ENCODE results near the gene REG3A.

REG3A gene

GRCh38 chr2:79159653-79160052 lies at the start of gene REG3A:
Gene REG3A (minus strand): TSS chr2:79159753. CDS start chr2:79159405, 348 bp downstream.
- no peaks in the 10 kb centered on the region for H3K27me3 ChIP-seq (ENCODE audit: control insufficient read depth, insufficient read depth, low read length)
- no peak within 1 kb of the TSS for H3K4me3 ChIP-seq (ENCODE audit: low read length)
- no peak within 1 kb of the TSS for H3K27ac ChIP-seq (ENCODE audit: low read length)
- H3K4me1 ChIP-seq (ENCODE audit: control insufficient read depth, insufficient read depth, low read length): no peaks in the 10 kb centered on the region
- DNase-seq (ENCODE audit: low read depth, low spot score): no peak
- H3K36me3 ChIP-seq (ENCODE audit: control insufficient read depth, insufficient read depth, low read length): no peaks in the 10 kb centered on the region
- no peaks in the 10 kb centered on the region for H3K9me3 ChIP-seq (ENCODE audit: control insufficient read depth, insufficient read depth, low read length)

- no peak overlapping the region for H3K27ac ChIP-seq (ENCODE audit: low read length)
- H3K27me3 ChIP-seq (ENCODE audit: control insufficient read depth, insufficient read depth, low read length): no peaks in the 10 kb centered on the region
- WGBS (ENCODE audit: insufficient coverage, insufficient read length): no CpG with 5 or more reads among the region's 1 CpG
- H3K9me3 ChIP-seq (ENCODE audit: control insufficient read depth, insufficient read depth, low read length): no peaks in the 10 kb centered on the region
- H3K4me1 ChIP-seq (ENCODE audit: control insufficient read depth, insufficient read depth, low read length): no peaks in the 10 kb centered on the region; the same call in none of the 2 replicates
- H3K36me3 ChIP-seq (ENCODE audit: control insufficient read depth, insufficient read depth, low read length): no peaks in the 10 kb centered on the region
- no peak overlapping the region for H3K4me3 ChIP-seq (ENCODE audit: low read length)
- DNase-seq (ENCODE audit: low read depth, low spot score): no peak
Measured at GRCh38 chr2:79200762-79201161, 41.2 kb upstream of the REG3A start.

DNA sequence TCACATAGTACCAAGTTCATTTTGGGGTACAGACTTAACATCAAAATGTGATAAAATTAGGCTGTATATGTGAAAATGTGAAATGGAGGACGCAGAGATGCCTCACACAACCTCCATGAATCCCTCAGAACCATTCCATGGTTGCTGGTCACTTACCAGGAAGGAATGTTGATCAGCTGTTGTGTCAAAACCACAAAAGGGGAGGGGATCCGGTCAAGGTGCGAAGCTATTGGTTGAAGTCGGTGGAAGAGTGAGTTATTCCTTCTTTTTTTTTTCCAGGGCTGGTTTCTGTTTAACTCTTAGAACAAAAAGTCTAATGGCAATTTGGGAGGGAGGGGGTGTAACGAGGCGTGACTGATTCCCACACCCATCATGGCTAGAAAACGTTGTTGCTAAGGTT lies 32.3 kb upstream of the REG3A start:
- no peaks in the 10 kb centered on the region for H3K4me1 ChIP-seq (ENCODE audit: control insufficient read depth, insufficient read depth, low read length)
- no peak overlapping the region for H3K4me3 ChIP-seq (ENCODE audit: low read length)
- H3K9me3 ChIP-seq (ENCODE audit: control insufficient read depth, insufficient read depth, low read length): no peaks in the 10 kb centered on the region
- no peak for DNase-seq (ENCODE audit: low read depth, low spot score)
- H3K36me3 ChIP-seq (ENCODE audit: control insufficient read depth, insufficient read depth, low read length): no peaks in the 10 kb centered on the region
- H3K27me3 ChIP-seq (ENCODE audit: control insufficient read depth, insufficient read depth, low read length): peaks cover 2% of the 10 kb centered on the region; the same call in 1 of the 2 replicates
- H3K27ac ChIP-seq (ENCODE audit: low read length): no peak overlapping the region
- no CpG with 5 or more reads among the region's 7 CpGs for WGBS (ENCODE audit: insufficient coverage, insufficient read length)

DNA sequence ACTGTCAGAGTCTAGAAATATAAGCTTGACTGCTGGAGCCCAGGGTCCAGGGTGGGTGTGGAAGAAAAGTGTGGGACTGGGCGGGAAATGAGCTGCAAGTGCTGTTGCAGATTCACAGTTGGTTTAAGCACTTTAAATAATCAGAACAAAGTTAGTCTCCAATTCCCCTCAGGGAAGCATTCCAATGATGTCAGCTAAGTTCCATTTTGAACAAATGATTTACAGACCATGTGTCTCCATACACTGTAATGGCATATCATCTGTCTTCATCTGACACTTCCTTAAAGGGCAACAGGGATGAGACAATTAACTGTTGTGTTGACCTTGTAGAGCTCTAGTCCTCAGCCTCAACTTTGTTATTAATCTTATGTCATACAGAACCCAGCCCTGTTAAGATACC lies 31.5 kb upstream of the REG3A start:
- no peak overlapping the region for H3K27ac ChIP-seq (ENCODE audit: low read length)
- no CpG with 5 or more reads among the region's 1 CpG for WGBS (ENCODE audit: insufficient coverage, insufficient read length)
- H3K36me3 ChIP-seq (ENCODE audit: control insufficient read depth, insufficient read depth, low read length): no peaks in the 10 kb centered on the region
- H3K4me3 ChIP-seq (ENCODE audit: low read length): no peak overlapping the region
- no peak for DNase-seq (ENCODE audit: low read depth, low spot score)
- H3K4me1 ChIP-seq (ENCODE audit: control insufficient read depth, insufficient read depth, low read length): no peaks in the 10 kb centered on the region
- peaks cover 2% of the 10 kb centered on the region; the same call in 1 of the 2 replicates for H3K27me3 ChIP-seq (ENCODE audit: control insufficient read depth, insufficient read depth, low read length)
- no peaks in the 10 kb centered on the region for H3K9me3 ChIP-seq (ENCODE audit: control insufficient read depth, insufficient read depth, low read length)

DNA sequence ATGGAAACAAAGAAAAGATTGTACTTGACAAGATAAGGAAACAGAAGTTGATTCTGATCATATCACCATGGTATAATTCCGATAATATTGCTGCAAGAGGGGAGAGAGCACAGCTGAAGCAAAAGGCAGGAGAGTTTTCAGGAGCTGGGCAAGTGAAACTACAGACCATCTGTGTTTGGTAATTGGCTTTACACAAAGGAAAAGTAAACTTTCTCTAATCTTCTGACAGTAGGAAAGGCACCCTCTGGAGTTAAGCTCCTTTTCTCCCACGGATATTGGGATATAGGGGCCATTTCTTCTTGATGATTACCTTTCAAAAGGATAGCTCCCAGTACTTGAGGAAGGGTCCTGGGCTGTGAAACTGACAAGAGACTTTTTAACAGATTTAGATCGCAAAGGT lies 29.9 kb upstream of the REG3A start:
- WGBS (ENCODE audit: insufficient coverage, insufficient read length): no CpG with 5 or more reads among the region's 3 CpGs
- Histone ChIP-seq H3K9me3 (ENCODE audit: control insufficient read depth, insufficient read depth, low read length) (no peaks in the 10 kb centered on the region), H3K4me1 (ENCODE audit: control insufficient read depth, insufficient read depth, low read length) (no peaks in the 10 kb centered on the region), H3K27me3 (ENCODE audit: control insufficient read depth, insufficient read depth, low read length) (peaks cover 2% of the 10 kb centered on the region; the same call in 1 of the 2 replicates), H3K36me3 (ENCODE audit: control insufficient read depth, insufficient read depth, low read length) (no peaks in the 10 kb centered on the region), H3K4me3 (ENCODE audit: low read length) (no peak overlapping the region), H3K27ac (ENCODE audit: low read length) (no peak overlapping the region)
- DNase-seq (ENCODE audit: low read depth, low spot score): no peak

GRCh38 chr2:79181617-79182016 lies 22.1 kb upstream of the REG3A start:
- H3K36me3 ChIP-seq (ENCODE audit: control insufficient read depth, insufficient read depth, low read length): no peaks in the 10 kb centered on the region
- H3K4me3 ChIP-seq (ENCODE audit: low read length): no peak overlapping the region
- no peaks in the 10 kb centered on the region for H3K27me3 ChIP-seq (ENCODE audit: control insufficient read depth, insufficient read depth, low read length)
- H3K4me1 ChIP-seq (ENCODE audit: control insufficient read depth, insufficient read depth, low read length): no peaks in the 10 kb centered on the region
- no peak overlapping the region for H3K27ac ChIP-seq (ENCODE audit: low read length)
- DNase-seq (ENCODE audit: low read depth, low spot score): no peak
- H3K9me3 ChIP-seq (ENCODE audit: control insufficient read depth, insufficient read depth, low read length): no peaks in the 10 kb centered on the region
- WGBS (ENCODE audit: insufficient coverage, insufficient read length): no CpG with 5 or more reads among the region's 2 CpGs

DNA sequence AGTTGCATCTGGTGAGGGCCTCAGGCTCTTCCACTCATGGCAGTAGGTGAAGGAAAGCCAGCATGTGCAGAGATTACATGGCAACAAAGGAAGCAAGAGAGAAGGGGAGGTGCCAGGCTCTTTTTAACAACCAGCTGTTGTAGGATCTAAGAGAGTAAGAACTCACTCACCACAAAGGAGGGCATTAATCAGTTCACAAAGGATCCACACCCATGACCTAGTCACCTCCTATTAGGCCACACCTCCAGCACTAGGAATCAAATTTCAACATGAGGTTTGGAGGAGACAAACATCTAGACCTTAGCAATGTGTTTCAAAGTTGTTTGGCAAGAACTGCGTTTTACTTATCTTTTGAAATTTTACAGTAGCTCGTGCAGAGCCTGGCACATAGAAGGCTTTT lies 20.5 kb upstream of the REG3A start:
- Histone ChIP-seq H3K4me3 (ENCODE audit: low read length) (no peak overlapping the region), H3K9me3 (ENCODE audit: control insufficient read depth, insufficient read depth, low read length) (no peaks in the 10 kb centered on the region), H3K4me1 (ENCODE audit: control insufficient read depth, insufficient read depth, low read length) (no peaks in the 10 kb centered on the region), H3K27me3 (ENCODE audit: control insufficient read depth, insufficient read depth, low read length) (no peaks in the 10 kb centered on the region), H3K27ac (ENCODE audit: low read length) (no peak overlapping the region), H3K36me3 (ENCODE audit: control insufficient read depth, insufficient read depth, low read length) (no peaks in the 10 kb centered on the region)
- WGBS (ENCODE audit: insufficient coverage, insufficient read length): no CpG with 5 or more reads among the region's 2 CpGs
- no peak for DNase-seq (ENCODE audit: low read depth, low spot score)

DNA sequence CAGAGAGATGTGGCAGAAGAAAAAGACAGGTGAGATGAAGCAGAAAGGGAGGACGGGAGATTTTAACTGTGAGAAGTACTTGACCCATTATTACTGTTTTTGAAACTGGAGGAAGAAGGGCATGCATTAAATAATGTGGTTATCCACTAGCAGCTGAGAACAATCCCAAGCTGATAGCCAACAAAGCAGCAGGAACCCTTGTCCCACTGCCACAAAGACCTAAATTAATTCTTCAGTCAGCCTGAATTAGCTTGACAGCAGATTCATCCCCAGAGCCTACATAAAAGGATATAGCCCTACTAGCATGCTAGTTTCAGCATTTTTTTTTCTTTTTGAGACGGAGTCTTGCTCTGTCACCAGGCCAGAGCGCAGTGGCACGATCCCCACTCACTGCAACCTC lies 19.5 kb upstream of the REG3A start:
- Histone ChIP-seq H3K4me1 (ENCODE audit: control insufficient read depth, insufficient read depth, low read length) (no peaks in the 10 kb centered on the region), H3K4me3 (ENCODE audit: low read length) (no peak overlapping the region), H3K36me3 (ENCODE audit: control insufficient read depth, insufficient read depth, low read length) (no peaks in the 10 kb centered on the region), H3K27ac (ENCODE audit: low read length) (no peak overlapping the region), H3K9me3 (ENCODE audit: control insufficient read depth, insufficient read depth, low read length) (no peaks in the 10 kb centered on the region), H3K27me3 (ENCODE audit: control insufficient read depth, insufficient read depth, low read length) (no peaks in the 10 kb centered on the region)
- WGBS (ENCODE audit: insufficient coverage, insufficient read length): no CpG with 5 or more reads among the region's 4 CpGs
- DNase-seq (ENCODE audit: low read depth, low spot score): no peak

GRCh38 chr2:79178076-79178674 lies 18.6 kb upstream of the REG3A start:
- H3K27me3 ChIP-seq (ENCODE audit: control insufficient read depth, insufficient read depth, low read length): no peaks in the 10 kb centered on the region
- no peak overlapping the region for H3K27ac ChIP-seq (ENCODE audit: low read length)
- H3K9me3 ChIP-seq (ENCODE audit: control insufficient read depth, insufficient read depth, low read length): no peaks in the 10 kb centered on the region
- DNase-seq (ENCODE audit: low read depth, low spot score): no peak
- no peaks in the 10 kb centered on the region for H3K36me3 ChIP-seq (ENCODE audit: control insufficient read depth, insufficient read depth, low read length)
- H3K4me1 ChIP-seq (ENCODE audit: control insufficient read depth, insufficient read depth, low read length): no peaks in the 10 kb centered on the region
- no CpG with 5 or more reads among the region's 6 CpGs for WGBS (ENCODE audit: insufficient coverage, insufficient read length)
- H3K4me3 ChIP-seq (ENCODE audit: low read length): no peak overlapping the region

GRCh38 chr2:79171348-79171958 lies 11.9 kb upstream of the REG3A start:
- Histone ChIP-seq H3K27ac (ENCODE audit: low read length) (no peak overlapping the region), H3K27me3 (ENCODE audit: control insufficient read depth, insufficient read depth, low read length) (no peaks in the 10 kb centered on the region), H3K9me3 (ENCODE audit: control insufficient read depth, insufficient read depth, low read length) (no peaks in the 10 kb centered on the region), H3K4me3 (ENCODE audit: low read length) (no peak overlapping the region), H3K36me3 (ENCODE audit: control insufficient read depth, insufficient read depth, low read length) (no peaks in the 10 kb centered on the region), H3K4me1 (ENCODE audit: control insufficient read depth, insufficient read depth, low read length) (no peaks in the 10 kb centered on the region)
- WGBS (ENCODE audit: insufficient coverage, insufficient read length): no CpG with 5 or more reads among the region's 2 CpGs
- DNase-seq (ENCODE audit: low read depth, low spot score): no peak

- DNase-seq (ENCODE audit: low read depth, low spot score): no peak
- no peak overlapping the region for H3K27ac ChIP-seq (ENCODE audit: low read length)
- no peaks in the 10 kb centered on the region for H3K4me1 ChIP-seq (ENCODE audit: control insufficient read depth, insufficient read depth, low read length)
- no peak overlapping the region for H3K4me3 ChIP-seq (ENCODE audit: low read length)
- WGBS (ENCODE audit: insufficient coverage, insufficient read length): no CpG with 5 or more reads among the region's 1 CpG
- H3K9me3 ChIP-seq (ENCODE audit: control insufficient read depth, insufficient read depth, low read length): no peaks in the 10 kb centered on the region
- H3K27me3 ChIP-seq (ENCODE audit: control insufficient read depth, insufficient read depth, low read length): no peaks in the 10 kb centered on the region
- H3K36me3 ChIP-seq (ENCODE audit: control insufficient read depth, insufficient read depth, low read length): no peaks in the 10 kb centered on the region
Measured at GRCh38 chr2:79162801-79163200, 3.2 kb upstream of the REG3A start.
